HL-60 (cell line): ENCODE data around the gene ABCC5.
A peak's percentile ranks its signal among the peaks of the same experiment; 100 is the strongest.

Experiments
- DNase-seq, 2 experiments: peaks; one replicate each; pipeline ENCODE4 v3.0.0-alpha.2; 2010 to 2020; ENCODE audit warnings: low read depth in 1 of 2, low spot score in 1 of 2
- H3K27ac ChIP-seq: fragments of 250-450 bp; sonication (Bioruptor Pico); replicated peaks from 2 replicates; pipeline ENCODE4 v1.5.1; 2020; ENCODE audit warnings: mild to moderate bottlenecking, moderate library complexity
- H3K27me3 ChIP-seq: fragments of 250-450 bp; sonication (Bioruptor Pico); 2 replicates; pipeline ENCODE4 v1.5.1; 2021; ENCODE audit warnings: mild to moderate bottlenecking, moderate library complexity; ENCODE audit not compliant: insufficient read depth, poor library complexity, severe bottlenecking
- H3K4me3 ChIP-seq: replicated peaks from 2 replicates; pipeline ENCODE4 v1.5.1; 2011; ENCODE audit warnings: mild to moderate bottlenecking, control low read depth, low read length; ENCODE audit not compliant: insufficient read depth
- CTCF ChIP-seq: IDR thresholded peaks from one replicate; pipeline ENCODE4 v1.5.1; 2011; ENCODE audit warnings: low read length, control low read depth, inconsistent platforms; ENCODE audit not compliant: insufficient read depth
- GABPA ChIP-seq: IDR thresholded peaks from 2 replicates; pipeline ENCODE4 v1.6.1; 2012; ENCODE audit warnings: low read depth
- POLR2AphosphoS5 ChIP-seq: IDR thresholded peaks from 2 replicates; pipeline ENCODE4 v1.6.1; 2012; ENCODE audit warnings: low read depth
- REST ChIP-seq: IDR thresholded peaks from 2 replicates; pipeline ENCODE4 v1.6.1; 2012; ENCODE audit warnings: low read depth; ENCODE audit not compliant: insufficient replicate concordance
- SPI1 ChIP-seq: IDR thresholded peaks from 2 replicates; pipeline ENCODE4 v1.6.1; 2012; ENCODE audit warnings: low read depth, mild to moderate bottlenecking, borderline replicate concordance

The ABCC5 gene

GRCh38 chr3:183884097-183884426, 133.6 kb downstream of the ABCC5 start:
- TF ChIP-seq GABPA: no peak
- no peak for TF ChIP-seq CTCF
- no peak for TF ChIP-seq SPI1
- TF ChIP-seq REST: no peak
- no peak; the same call in 1 of the 2 replicates for TF ChIP-seq POLR2AphosphoS5
- no peaks in the 10 kb centered on the region for H3K27me3 ChIP-seq
- peak overlapping the region; percentile 95 for H3K27ac ChIP-seq
- H3K4me3 ChIP-seq: peak overlapping the region; percentile 94
- DNase-seq: no peak

DNA sequence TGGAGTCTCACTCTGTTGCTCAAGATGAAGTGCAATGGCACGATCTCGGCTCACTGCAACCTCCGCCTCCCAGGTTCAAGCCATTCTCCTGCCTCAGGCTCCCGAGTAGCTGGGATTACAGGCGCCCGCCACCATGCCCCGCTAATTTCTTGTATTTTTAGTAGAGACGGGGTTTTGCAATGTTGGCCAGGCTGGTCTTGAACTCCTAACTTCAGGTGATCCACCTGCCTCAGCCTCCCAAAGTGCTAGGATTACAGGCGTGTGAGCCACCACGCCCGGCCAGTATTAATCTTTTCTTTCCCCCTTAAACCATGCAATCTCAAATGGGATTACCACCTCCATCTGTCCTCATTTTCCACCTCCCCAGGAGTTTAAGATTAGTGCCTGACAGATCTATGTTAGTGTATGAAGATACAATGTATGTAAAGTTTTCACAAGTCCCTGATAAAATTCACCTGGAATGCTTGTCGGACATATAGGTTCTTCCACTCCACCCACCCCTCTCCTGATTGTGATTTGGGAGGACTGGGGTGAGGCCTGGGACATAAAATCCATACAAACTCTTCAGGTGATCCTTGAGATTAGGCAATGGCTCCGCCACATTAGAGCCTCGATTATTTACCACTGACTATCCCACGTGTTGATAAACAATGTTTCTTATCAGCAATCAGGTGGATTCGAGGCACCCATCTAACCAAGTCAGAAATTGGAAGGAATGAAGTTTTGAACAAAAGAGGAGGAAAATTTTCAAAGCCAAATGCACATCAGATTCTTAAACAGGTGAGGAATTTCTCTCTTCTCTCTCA, 134.2 kb downstream of the ABCC5 start:
- DNase-seq: peak in 1 of 2 experiments; percentile 33
- peak overlapping the region; percentile 95 for H3K27ac ChIP-seq
- H3K27me3 ChIP-seq: no peaks in the 10 kb centered on the region
- H3K4me3 ChIP-seq: peak overlapping the region; percentile 94
- no peak for TF ChIP-seq CTCF
- no peak for TF ChIP-seq SPI1
- TF ChIP-seq GABPA: no peak
- no peak for TF ChIP-seq REST
- TF ChIP-seq POLR2AphosphoS5: no peak; the same call in none of the 2 replicates

DNA sequence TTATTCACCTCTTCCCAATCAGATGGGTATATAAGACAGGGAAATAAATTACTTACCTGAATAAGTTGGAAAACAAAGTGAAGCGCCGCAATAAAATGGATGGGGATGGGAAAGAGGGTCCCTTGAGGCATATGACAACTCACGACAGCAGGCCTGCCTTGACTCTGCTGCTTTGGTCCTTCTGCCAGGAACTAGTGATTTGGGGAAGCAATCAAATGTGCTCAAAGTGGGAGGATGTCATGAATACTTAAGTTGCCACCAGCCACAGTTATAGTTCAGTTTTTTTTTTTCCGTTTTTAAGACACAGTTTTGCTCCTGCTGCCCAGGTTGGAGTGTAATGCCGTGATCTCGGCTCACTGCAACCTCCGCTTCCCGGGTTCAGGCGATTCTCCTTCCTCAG, 137.6 kb downstream of the ABCC5 start:
- no peaks in the 10 kb centered on the region for H3K27me3 ChIP-seq
- TF ChIP-seq SPI1: peak; percentile 22; the same call in 1 of the 2 replicates
- no peak for TF ChIP-seq REST
- no peak; the same call in 1 of the 2 replicates for TF ChIP-seq POLR2AphosphoS5

More for the DNA sequence above, 137.6 kb downstream of the ABCC5 start:
- H3K4me3 ChIP-seq: no peak overlapping the region
- peak overlapping the region; percentile 91 for H3K27ac ChIP-seq
- peak in 1 of 2 experiments; percentile 65 for DNase-seq
